Thyroid gland (tissue), 4 donors: Measurements from ENCODE around the gene SMCO2.

ENCODE experiments used
- POLR2A ChIP-seq, 2 donors: fragments of 450-650 bp; IDR thresholded peaks; one replicate each; pipeline ENCODE4 v1.6.1; 2017; ENCODE audit warnings: antibody characterized with exemption in 2 of 2, mild to moderate bottlenecking in 2 of 2, moderate library complexity in 1 of 2
- TF ChIP-seq, protein P1 (sequence below), 6 experiments: fragments of 200-600 bp in 3 of 6; fragments of 450-650 bp in 3 of 6; sonication (generic) in 3 of 6; IDR thresholded peaks; one replicate each; pipeline ENCODE4 v1.5.1; 2016 to 2019; ENCODE audit warnings: antibody characterized with exemption in 6 of 6, mild to moderate bottlenecking in 2 of 6, inconsistent platforms in 1 of 6, moderate library complexity in 1 of 6

DNA sequence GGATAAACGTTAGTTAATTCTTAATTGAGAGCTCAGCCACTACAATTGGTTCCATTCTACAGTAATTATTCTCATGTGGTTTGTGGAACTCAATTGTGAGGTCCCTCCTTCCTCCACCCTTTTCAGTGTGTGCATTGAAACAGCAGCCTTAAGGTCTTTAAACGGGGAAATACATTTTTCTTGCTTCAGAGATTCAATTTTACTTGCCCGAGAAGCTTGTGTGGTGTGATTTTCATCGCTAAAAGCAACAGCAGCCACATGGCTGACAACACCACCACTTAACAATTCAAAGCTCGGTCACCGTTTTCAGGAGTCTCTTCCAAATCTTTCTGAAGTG, 76.7 kb downstream of the SMCO2 start:
- TF ChIP-seq, protein P1, sequence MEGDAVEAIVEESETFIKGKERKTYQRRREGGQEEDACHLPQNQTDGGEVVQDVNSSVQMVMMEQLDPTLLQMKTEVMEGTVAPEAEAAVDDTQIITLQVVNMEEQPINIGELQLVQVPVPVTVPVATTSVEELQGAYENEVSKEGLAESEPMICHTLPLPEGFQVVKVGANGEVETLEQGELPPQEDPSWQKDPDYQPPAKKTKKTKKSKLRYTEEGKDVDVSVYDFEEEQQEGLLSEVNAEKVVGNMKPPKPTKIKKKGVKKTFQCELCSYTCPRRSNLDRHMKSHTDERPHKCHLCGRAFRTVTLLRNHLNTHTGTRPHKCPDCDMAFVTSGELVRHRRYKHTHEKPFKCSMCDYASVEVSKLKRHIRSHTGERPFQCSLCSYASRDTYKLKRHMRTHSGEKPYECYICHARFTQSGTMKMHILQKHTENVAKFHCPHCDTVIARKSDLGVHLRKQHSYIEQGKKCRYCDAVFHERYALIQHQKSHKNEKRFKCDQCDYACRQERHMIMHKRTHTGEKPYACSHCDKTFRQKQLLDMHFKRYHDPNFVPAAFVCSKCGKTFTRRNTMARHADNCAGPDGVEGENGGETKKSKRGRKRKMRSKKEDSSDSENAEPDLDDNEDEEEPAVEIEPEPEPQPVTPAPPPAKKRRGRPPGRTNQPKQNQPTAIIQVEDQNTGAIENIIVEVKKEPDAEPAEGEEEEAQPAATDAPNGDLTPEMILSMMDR (IDR thresholded peaks at IDR 0.05), result no peak
- TF ChIP-seq POLR2A (IDR thresholded peaks at IDR 0.05), result no peak
